SK-N-SH (cell line): ENCODE results near the gene OR4D1. TPM values are rescaled to one million over a fixed set of nuclear protein-coding genes. Genes with fewer than 3 reads are reported as not detected.
"Not testable (repeated sequence)": the region's sequence is repeated elsewhere in the genome, so short reads cannot be mapped to it uniquely, and the experiment has no call there.

Experiments used
- CTCF ChIA-PET: fragments of 300-600, 350-600 bp; formaldehyde crosslinking; extraction: SDS; loops from one replicate; lab custom pipeline; 2021; lab: Yijun Ruan, JAX
- POLR2A ChIA-PET: fragments of 350-600 bp; sonication (Branson Sonifier 250); formaldehyde crosslinking; extraction: SDS; loops from one replicate; lab custom pipeline; 2020; ENCODE audit warnings: antibody characterized with exemption, inconsistent platforms; lab: Yijun Ruan, JAX
- DNase-seq: peaks from one replicate; pipeline ENCODE4 v3.0.0; 2012
- H2AFZ ChIP-seq: fragments of 200-600 bp; sonication (generic); 2 replicates; pipeline ENCODE4 v1.8.1; 2016; ENCODE audit warnings: antibody characterized with exemption, mild to moderate bottlenecking, low read depth
- H3F3A ChIP-seq: fragments of 200-600 bp; sonication (generic); replicated peaks from 2 replicates; pipeline ENCODE3; 2016; ENCODE audit warnings: antibody characterized with exemption, mild to moderate bottlenecking; ENCODE audit not compliant: insufficient read depth
- H3K27ac ChIP-seq, 2 experiments: fragments of 200-500 bp in 1 of 2; fragments of 200-600 bp in 1 of 2; sonication (Bioruptor generic) in 1 of 2; sonication (generic), shearing (Covaris generic) in 1 of 2; 2 replicates each; pipeline versions ENCODE4 v1.5.1 to v1.6.1; 2014 to 2016; ENCODE audit warnings: low read depth in 2 of 2, inconsistent platforms in 1 of 2, low read length in 1 of 2, mild to moderate bottlenecking in 1 of 2, mixed read lengths in 1 of 2
- H3K27me3 ChIP-seq: fragments of 200-600 bp; sonication (generic), shearing (Covaris generic); 2 replicates; pipeline ENCODE4 v1.6.1; 2016; ENCODE audit warnings: mixed run types; ENCODE audit not compliant: insufficient read depth
- H3K36me3 ChIP-seq, 2 experiments: fragments of 200-500 bp in 1 of 2; fragments of 200-600 bp in 1 of 2; sonication (Bioruptor generic) in 1 of 2; sonication (generic) in 1 of 2; replicated peaks in 1 of 2; 2 replicates each; pipeline versions ENCODE3 to v1.5.1; 2014 to 2016; ENCODE audit warnings: low read length in 1 of 2, mild to moderate bottlenecking in 1 of 2; ENCODE audit not compliant: insufficient read depth in 2 of 2, control insufficient read depth in 1 of 2
- H3K4me1 ChIP-seq, 2 experiments: fragments of 200-500 bp in 1 of 2; fragments of 200-600 bp in 1 of 2; sonication (Bioruptor generic) in 1 of 2; sonication (generic), shearing (Covaris generic) in 1 of 2; 2 replicates each; pipeline versions ENCODE4 v1.5.1 to v1.6.1; 2014 to 2016; ENCODE audit warnings: low read depth in 1 of 2, low read length in 1 of 2, mixed run types in 1 of 2; ENCODE audit not compliant: insufficient read depth in 2 of 2, control insufficient read depth in 1 of 2
- H3K4me2 ChIP-seq: fragments of 200-600 bp; sonication (generic), shearing (Covaris generic); 2 replicates; pipeline ENCODE4 v1.6.1; 2017; ENCODE audit warnings: mixed run types
- H3K4me3 ChIP-seq, 2 experiments: fragments of 200-500 bp in 1 of 2; fragments of 200-600 bp in 1 of 2; sonication (Bioruptor generic) in 1 of 2; sonication (generic), shearing (Covaris generic) in 1 of 2; 2 replicates each; pipeline versions ENCODE4 v1.5.1 to v1.8.1; 2014 to 2016; ENCODE audit warnings: low read depth in 2 of 2, inconsistent platforms in 1 of 2, low read length in 1 of 2, mild to moderate bottlenecking in 1 of 2, mixed read lengths in 1 of 2, moderate library complexity in 1 of 2
- H3K79me2 ChIP-seq: fragments of 200-600 bp; sonication (generic); 2 replicates; pipeline ENCODE4 v1.8.1; 2017; ENCODE audit warnings: mild to moderate bottlenecking; ENCODE audit not compliant: insufficient read depth
- H3K9ac ChIP-seq: fragments of 200-600 bp; sonication (generic); 2 replicates; pipeline ENCODE4 v1.6.1; 2017; ENCODE audit warnings: mixed run types
- H3K9me2 ChIP-seq: fragments of 200-600 bp; sonication (generic); 2 replicates; pipeline ENCODE4 v1.6.1; 2017; ENCODE audit warnings: mixed run types
- H3K9me3 ChIP-seq: fragments of 200-600 bp; sonication (generic); 2 replicates; pipeline ENCODE4 v1.6.1; 2017; ENCODE audit warnings: mixed run types, mild to moderate bottlenecking, moderate library complexity
- H4K20me1 ChIP-seq: fragments of 200-600 bp; sonication (generic); 2 replicates; pipeline ENCODE4 v1.6.1; 2017; ENCODE audit warnings: mild to moderate bottlenecking, mixed run types; ENCODE audit not compliant: insufficient read depth
- EZH2phosphoT487 ChIP-seq: fragments of 200-600 bp; sonication (generic); IDR thresholded peaks from 2 replicates; pipeline ENCODE4 v1.6.1; 2017; ENCODE audit warnings: low read depth, mixed run types, mild to moderate bottlenecking, antibody characterized with exemption, moderate library complexity, borderline replicate concordance
- GABPA ChIP-seq: IDR thresholded peaks from 2 replicates; pipeline ENCODE4 v1.4.0; 2012; ENCODE audit warnings: low read depth, mild to moderate bottlenecking
- REST ChIP-seq: IDR thresholded peaks from 2 replicates; pipeline ENCODE4 v1.6.1; 2012; ENCODE audit warnings: mild to moderate bottlenecking, low read depth, low read length, moderate library complexity
- WGBS: methylation state at CpG from one replicate; pipeline ENCODE4 v1.1.6; 2017; ENCODE audit warnings: low lambda C conversion rate; 5-methylcytosine and 5-hydroxymethylcytosine counted together
- polyA plus RNA-seq, 3 experiments: library from polyadenylated mRNA; depleted of rRNA; stranded (reverse); fragments of >200 nt; gene quantifications; 2 replicates each; pipeline ENCODE4 v1.2.3, GENCODE V29; 2012

OR4D1 gene
- polyA plus RNA-seq, 1 of the 3 experiments (the other 2 are of a cell fraction), result not detected

DNA sequence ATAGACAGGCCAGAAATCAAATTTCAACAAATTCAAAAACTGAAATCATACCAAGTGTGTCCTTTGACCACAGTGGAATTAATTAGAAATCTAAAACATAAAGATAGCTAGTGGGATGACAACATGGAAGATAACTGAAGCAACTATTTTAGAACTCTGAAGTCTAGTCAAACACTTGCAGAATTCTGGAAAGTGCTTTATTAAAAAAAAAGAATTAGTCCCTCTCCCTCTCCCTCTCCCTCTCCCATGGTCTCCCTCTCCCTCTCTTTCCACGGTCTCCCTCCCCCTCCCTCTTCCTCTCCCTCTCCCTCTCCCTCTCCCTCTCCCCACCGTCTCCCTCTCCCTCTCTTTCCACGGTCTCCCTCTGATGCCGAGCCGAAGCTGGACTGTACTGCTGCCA, 6.7 kb upstream of the OR4D1 start:
- H3K36me3 ChIP-seq, result no peaks in the 10 kb centered on the region
- WGBS, result 39% methylated on average over 5 of the region's 5 CpGs
- H3K4me2 ChIP-seq, result no peak overlapping the region
- TF ChIP-seq GABPA, result no peak
- H3F3A ChIP-seq, result no peaks in the 10 kb centered on the region
- no peak overlapping the region for H3K4me3 ChIP-seq
- H3K4me1 ChIP-seq, result no peaks in the 10 kb centered on the region
- H4K20me1 ChIP-seq, result no peaks in the 10 kb centered on the region
- no peaks in the 10 kb centered on the region; the same call in 1 of the 2 replicates for H3K9me2 ChIP-seq
- peaks cover 33% of the 10 kb centered on the region; the same call in 1 of the 2 replicates for H3K27me3 ChIP-seq
- ChIA-PET CTCF (interaction anchor here (1.1 kb wide), 1 partner anchor 49 kb away, joined by 3 read pairs; no protein-coding TSS in a partner anchor), POLR2A (no interaction called here)
- H3K9ac ChIP-seq, result no peak overlapping the region
- no peak overlapping the region for H2AFZ ChIP-seq
- DNase-seq, result no peak
- H3K79me2 ChIP-seq, result no peaks in the 10 kb centered on the region
- H3K9me3 ChIP-seq, result peaks cover 15% of the 10 kb centered on the region; the same call in 1 of the 2 replicates
- H3K27ac ChIP-seq, result no peak overlapping the region

DNA sequence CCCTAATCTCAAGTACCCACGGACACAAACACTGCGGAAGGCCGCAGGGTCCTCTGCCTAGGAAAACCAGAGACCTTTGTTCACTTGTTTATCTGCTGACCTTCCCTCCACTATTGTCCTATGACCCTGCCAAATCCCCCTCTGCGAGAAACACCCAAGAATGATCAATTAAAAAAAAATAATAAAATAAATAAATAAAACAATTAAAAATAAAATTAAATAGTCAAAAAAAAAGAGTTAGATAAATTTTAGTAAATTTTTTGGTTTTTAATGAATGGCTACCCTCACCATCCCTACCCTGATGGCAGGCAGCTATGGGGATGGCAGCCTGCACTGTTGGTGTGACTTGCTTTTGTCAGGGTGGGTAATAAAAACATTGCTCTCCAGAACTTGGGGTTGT, 4.8 kb upstream of the OR4D1 start:
- WGBS, result 27% methylated on average over 4 of the region's 4 CpGs
- H3K4me1 ChIP-seq, H3K79me2 ChIP-seq, H3K9ac ChIP-seq, DNase-seq, H3K27ac ChIP-seq, POLR2A ChIA-PET, H3F3A ChIP-seq, CTCF ChIA-PET, H4K20me1 ChIP-seq, H2AFZ ChIP-seq, H3K9me2 ChIP-seq, H3K4me2 ChIP-seq, H3K36me3 ChIP-seq, H3K4me3 ChIP-seq: not testable (repeated sequence)
- Histone ChIP-seq H3K9me3 (peaks cover 21% of the 10 kb centered on the region; the same call in 1 of the 2 replicates), H3K27me3 (peaks cover 15% of the 10 kb centered on the region; the same call in 1 of the 2 replicates)

GRCh38 chr17:58144801-58145200, 3.4 kb upstream of the OR4D1 start:
- Histone ChIP-seq H3K27ac (no peak overlapping the region), H4K20me1 (no peaks in the 10 kb centered on the region), H3K36me3 (no peaks in the 10 kb centered on the region), H3K9me2 (no peaks in the 10 kb centered on the region; the same call in 1 of the 2 replicates), H3K9me3 (peaks cover 21% of the 10 kb centered on the region; the same call in 1 of the 2 replicates), H3K27me3 (peaks cover 11% of the 10 kb centered on the region; the same call in 1 of the 2 replicates), H3F3A (no peaks in the 10 kb centered on the region), H2AFZ (no peak overlapping the region), H3K9ac (no peak overlapping the region), H3K79me2 (no peaks in the 10 kb centered on the region), H3K4me1 (no peaks in the 10 kb centered on the region), H3K4me3 (no peak overlapping the region), H3K4me2 (no peak overlapping the region)
- CTCF ChIA-PET, result no interaction called here
- POLR2A ChIA-PET, result no interaction called here
- no peak for DNase-seq
- TF ChIP-seq EZH2phosphoT487 (no peak), REST (no peak)
- WGBS, result 0% methylated on average over 1 of the region's 1 CpG
